Epithelial cell of prostate (primary cell): ENCODE results near the gene RNU1-1.

Experiments
- DNase-seq: peaks from one replicate; pipeline ENCODE4 v3.0.0-alpha.2; 2011; ENCODE audit warnings: low read depth, low spot score
- H3K27ac ChIP-seq: fragments of 450-650 bp; 2 replicates; pipeline ENCODE4 v1.5.1; 2017; ENCODE audit warnings: mild to moderate bottlenecking

Gene RNU1-1

GRCh38 chr1:16464917-16465625 is 49.0 kb downstream of the RNU1-1 start:
- H3K27ac ChIP-seq, result no peak overlapping the region
- no peak for DNase-seq
